Fibroblast of lung (primary cell): Measurements from ENCODE around the gene COMP. TPM values are rescaled to one million over a fixed set of nuclear protein-coding genes. Genes with fewer than 3 reads are reported as not detected.

Experiments
- DNase-seq, 2 donors: peaks; one replicate each; pipeline versions ENCODE4 v3.0.0 to v3.0.0-alpha.2; 2010; ENCODE audit warnings: low read depth in 2 of 2
- H2AFZ ChIP-seq: 2 replicates; pipeline ENCODE4 v1.5.1; 2012; ENCODE audit warnings: low read length, control low read depth, inconsistent platforms
- H3K27ac ChIP-seq: 2 replicates; pipeline ENCODE4 v1.5.1; 2011; ENCODE audit warnings: low read length, control low read depth; ENCODE audit not compliant: insufficient read depth
- H3K27me3 ChIP-seq: 2 replicates; pipeline ENCODE4 v1.5.1; 2011; ENCODE audit warnings: mild to moderate bottlenecking, low read length; ENCODE audit not compliant: control insufficient read depth, insufficient read depth
- H3K36me3 ChIP-seq: 2 replicates; pipeline ENCODE4 v1.5.1; 2011; ENCODE audit warnings: low read length; ENCODE audit not compliant: control insufficient read depth, insufficient read depth
- H3K4me1 ChIP-seq: 2 replicates; pipeline ENCODE4 v1.5.1; 2011; ENCODE audit warnings: low read length; ENCODE audit not compliant: control insufficient read depth, insufficient read depth; ENCODE audit errors: extremely low read depth
- H3K4me2 ChIP-seq: 2 replicates; pipeline ENCODE4 v1.5.1; 2011; ENCODE audit warnings: low read length, control low read depth; ENCODE audit not compliant: insufficient read depth; ENCODE audit errors: extremely low read depth
- H3K4me3 ChIP-seq, 4 experiments: fragments of 200-600 bp in 1 of 4; sonication (generic) in 1 of 4; replicated peaks in 1 of 4; 2 replicates each; pipeline ENCODE4 v1.5.1; 2011 to 2016; ENCODE audit warnings: low read length in 4 of 4, low read depth in 3 of 4, mild to moderate bottlenecking in 3 of 4, control low read depth in 2 of 4, inconsistent platforms in 1 of 4, mixed read lengths in 1 of 4; ENCODE audit not compliant: insufficient read depth in 1 of 4; ENCODE audit errors: control extremely low read depth in 1 of 4
- H3K79me2 ChIP-seq: 2 replicates; pipeline ENCODE4 v1.5.1; 2012; ENCODE audit warnings: mild to moderate bottlenecking, low read length, inconsistent platforms; ENCODE audit not compliant: control insufficient read depth, insufficient read depth
- H3K9ac ChIP-seq: 2 replicates; pipeline ENCODE4 v1.5.1; 2011; ENCODE audit warnings: mild to moderate bottlenecking, low read length, control low read depth; ENCODE audit not compliant: insufficient read depth
- H3K9me3 ChIP-seq: 2 replicates; pipeline ENCODE4 v1.5.1; 2012; ENCODE audit warnings: low read depth, low read length; ENCODE audit not compliant: control insufficient read depth, insufficient read depth
- H4K20me1 ChIP-seq: 2 replicates; pipeline ENCODE4 v1.5.1; 2011; ENCODE audit warnings: low read length; ENCODE audit not compliant: control insufficient read depth, insufficient read depth; ENCODE audit errors: extremely low read depth
- EZH2 ChIP-seq: IDR thresholded peaks from 2 replicates; pipeline ENCODE4 v1.5.1; 2012; ENCODE audit warnings: low read length, control low read depth, mild to moderate bottlenecking; ENCODE audit errors: missing control alignments
- polyA plus RNA-seq, 2 donors: library from polyadenylated mRNA; depleted of rRNA in 1 of 2; stranded (reverse) in 1 of 2; unstranded in 1 of 2; fragments of >200 nt; gene quantifications; 2 replicates each; pipeline ENCODE4 v1.2.1, GENCODE V29; 2011 to 2012; ENCODE audit warnings: missing spikeins in 1 of 2
- total RNA-seq: library from RNA; depleted of rRNA; stranded (reverse); fragments of >200 nt; gene quantifications from 2 replicates; pipeline ENCODE4 v1.2.1, GENCODE V29; 2014
- TF ChIP-seq, protein P1 (sequence below), 2 donors: IDR thresholded peaks in 1 of 2; conservative IDR thresholded peaks in 1 of 2; 1 replicate in 1 of 2; 2 replicates in 1 of 2; pipeline ENCODE4 v1.5.1; 2011 to 2012; ENCODE audit warnings: low read length in 2 of 2, control low read depth in 1 of 2, inconsistent platforms in 1 of 2, low read depth in 1 of 2, mild to moderate bottlenecking in 1 of 2

Gene COMP
- total and polyA plus RNA-seq, 2 donors (not counting 1 experiment from before 2014, with no cell fraction given): 0.05 to 0.17 TPM

DNA sequence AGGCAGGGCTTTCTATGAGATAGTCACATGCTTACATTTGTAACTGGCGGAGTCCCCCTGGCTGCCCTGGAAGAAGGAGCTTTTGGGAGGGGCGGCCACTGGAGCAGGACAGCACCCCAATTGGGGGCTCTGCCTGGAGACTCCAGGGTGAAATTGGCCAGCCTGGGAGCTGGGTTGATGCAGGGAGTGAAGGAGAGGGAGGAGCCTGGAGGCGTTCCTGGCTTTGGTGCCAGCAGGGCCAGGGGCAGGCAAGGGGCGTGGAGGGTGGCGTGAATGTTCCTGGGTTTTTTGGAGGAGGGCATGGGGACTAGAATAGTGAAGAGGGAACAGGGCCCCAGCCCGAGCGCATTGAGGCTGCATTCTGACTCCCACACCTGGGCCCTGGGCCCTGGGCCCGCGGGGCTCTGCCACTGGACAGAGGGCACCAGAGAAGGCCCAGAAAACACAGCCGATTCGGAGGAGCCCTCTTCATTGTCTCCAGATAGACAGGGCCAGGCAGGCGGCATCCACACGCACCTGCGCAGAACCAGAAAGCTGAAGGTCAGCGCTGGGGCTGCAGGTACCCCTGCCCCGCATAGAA, 29.5 kb downstream of the COMP start:
- no peaks in the 10 kb centered on the region for H4K20me1 ChIP-seq
- no peak for TF ChIP-seq EZH2
- TF ChIP-seq, protein P1, sequence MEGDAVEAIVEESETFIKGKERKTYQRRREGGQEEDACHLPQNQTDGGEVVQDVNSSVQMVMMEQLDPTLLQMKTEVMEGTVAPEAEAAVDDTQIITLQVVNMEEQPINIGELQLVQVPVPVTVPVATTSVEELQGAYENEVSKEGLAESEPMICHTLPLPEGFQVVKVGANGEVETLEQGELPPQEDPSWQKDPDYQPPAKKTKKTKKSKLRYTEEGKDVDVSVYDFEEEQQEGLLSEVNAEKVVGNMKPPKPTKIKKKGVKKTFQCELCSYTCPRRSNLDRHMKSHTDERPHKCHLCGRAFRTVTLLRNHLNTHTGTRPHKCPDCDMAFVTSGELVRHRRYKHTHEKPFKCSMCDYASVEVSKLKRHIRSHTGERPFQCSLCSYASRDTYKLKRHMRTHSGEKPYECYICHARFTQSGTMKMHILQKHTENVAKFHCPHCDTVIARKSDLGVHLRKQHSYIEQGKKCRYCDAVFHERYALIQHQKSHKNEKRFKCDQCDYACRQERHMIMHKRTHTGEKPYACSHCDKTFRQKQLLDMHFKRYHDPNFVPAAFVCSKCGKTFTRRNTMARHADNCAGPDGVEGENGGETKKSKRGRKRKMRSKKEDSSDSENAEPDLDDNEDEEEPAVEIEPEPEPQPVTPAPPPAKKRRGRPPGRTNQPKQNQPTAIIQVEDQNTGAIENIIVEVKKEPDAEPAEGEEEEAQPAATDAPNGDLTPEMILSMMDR (conservative IDR thresholded peaks at IDR 0.05 in 1 of 2, IDR thresholded peaks at IDR 0.05 in 1 of 2; ENCODE audit: low read depth in 1 of 2, low read length in 2 of 2): no peak
- no peaks in the 10 kb centered on the region for H3K27me3 ChIP-seq
- no peaks in the 10 kb centered on the region for H3K9me3 ChIP-seq
- no peak overlapping the region for H3K4me2 ChIP-seq
- no peak for DNase-seq
- H2AFZ ChIP-seq: no peak overlapping the region
- H3K27ac ChIP-seq: no peak overlapping the region
- peaks cover 6% of the 10 kb centered on the region for H3K4me1 ChIP-seq
- H3K4me3 ChIP-seq: no peak overlapping the region
- H3K79me2 ChIP-seq: no peaks in the 10 kb centered on the region
- no peaks in the 10 kb centered on the region for H3K36me3 ChIP-seq
- H3K9ac ChIP-seq: no peak overlapping the region

DNA sequence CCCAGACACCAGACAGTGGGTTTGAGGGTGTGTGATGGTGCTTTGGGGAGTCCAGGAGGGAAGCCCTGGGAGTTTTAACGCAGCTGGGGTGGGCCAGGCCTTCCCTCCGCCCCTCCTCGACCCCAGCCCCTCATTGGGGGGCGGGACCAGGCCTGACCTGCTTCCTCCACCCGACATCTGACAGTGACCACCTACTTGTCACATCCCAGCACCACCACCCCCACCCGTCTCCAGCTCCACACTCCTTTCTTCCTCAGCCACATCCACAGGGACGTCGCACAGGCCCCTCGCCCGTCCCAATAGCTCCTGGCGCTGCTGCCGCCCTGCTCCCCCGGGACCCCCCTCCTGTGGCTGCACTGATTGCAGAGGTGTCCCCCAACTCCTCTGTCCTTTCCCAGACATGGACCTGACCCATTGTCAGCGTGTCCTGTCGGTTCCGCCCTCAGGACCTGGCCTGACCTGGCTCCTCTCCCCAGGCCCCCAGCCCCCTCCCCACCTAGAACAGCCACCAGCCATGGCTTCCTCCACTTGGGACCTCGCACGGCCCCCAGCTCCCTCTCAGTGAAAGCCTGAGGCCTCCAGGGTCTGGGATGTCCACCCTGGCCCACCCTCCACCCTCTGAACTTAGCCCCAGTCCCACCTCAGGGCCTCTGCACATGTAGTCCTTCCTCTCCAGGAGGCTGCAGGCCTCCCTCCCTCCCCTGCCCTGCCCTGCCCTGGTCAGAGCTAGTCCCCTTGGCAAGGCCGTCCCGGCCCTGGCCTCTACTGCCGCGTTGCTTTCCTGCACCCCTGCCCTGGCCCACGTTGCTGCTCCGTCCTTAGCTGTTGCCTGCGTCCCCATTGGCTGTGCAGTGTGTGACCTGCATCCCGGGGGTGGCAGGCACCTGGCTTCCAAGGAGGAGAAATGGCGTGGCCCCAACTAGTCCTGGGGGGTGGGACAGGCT, 30.4 kb downstream of the COMP start:
- TF ChIP-seq, protein P1 (conservative IDR thresholded peaks at IDR 0.05 in 1 of 2, IDR thresholded peaks at IDR 0.05 in 1 of 2; ENCODE audit: low read depth in 1 of 2, low read length in 2 of 2): no peak
- no peak for TF ChIP-seq EZH2
- Histone ChIP-seq H3K27me3 (no peaks in the 10 kb centered on the region), H3K4me1 (peaks cover 6% of the 10 kb centered on the region), H3K4me3 (no peak overlapping the region), H3K9me3 (no peaks in the 10 kb centered on the region), H3K36me3 (no peaks in the 10 kb centered on the region), H3K9ac (no peak overlapping the region), H4K20me1 (no peaks in the 10 kb centered on the region), H3K27ac (no peak overlapping the region), H3K79me2 (no peaks in the 10 kb centered on the region), H3K4me2 (no peak overlapping the region), H2AFZ (no peak overlapping the region)
- no peak for DNase-seq

DNA sequence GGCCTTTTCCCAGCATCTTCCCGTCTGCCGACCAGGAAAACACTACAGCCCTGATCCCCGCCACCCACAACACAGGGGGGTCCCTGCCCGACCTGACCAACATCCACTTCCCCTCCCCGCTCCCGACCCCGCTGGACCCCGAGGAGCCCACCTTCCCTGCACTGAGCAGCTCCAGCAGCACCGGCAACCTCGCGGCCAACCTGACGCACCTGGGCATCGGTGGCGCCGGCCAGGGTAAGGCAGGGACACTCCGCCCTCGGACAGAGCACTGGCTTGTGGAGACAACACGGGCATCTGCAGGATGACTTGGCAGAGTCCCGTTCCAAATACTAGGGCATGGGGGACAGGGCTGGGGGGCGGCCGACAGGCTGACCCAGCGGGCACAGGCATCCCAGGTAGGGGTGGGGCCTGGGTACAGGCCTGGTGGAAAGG, 31.1 kb downstream of the COMP start:
- Histone ChIP-seq H3K36me3 (no peaks in the 10 kb centered on the region), H4K20me1 (no peaks in the 10 kb centered on the region), H3K9me3 (no peaks in the 10 kb centered on the region), H3K4me1 (peaks cover 6% of the 10 kb centered on the region), H3K27ac (no peak overlapping the region), H3K9ac (no peak overlapping the region), H3K27me3 (no peaks in the 10 kb centered on the region), H3K4me2 (no peak overlapping the region), H2AFZ (no peak overlapping the region), H3K4me3 (no peak overlapping the region), H3K79me2 (no peaks in the 10 kb centered on the region)
- no peak for TF ChIP-seq EZH2
- TF ChIP-seq, protein P1 (conservative IDR thresholded peaks at IDR 0.05 in 1 of 2, IDR thresholded peaks at IDR 0.05 in 1 of 2; ENCODE audit: low read depth in 1 of 2, low read length in 2 of 2): no peak
- no peak for DNase-seq
